Heart right ventricle (tissue), 16 donors: ENCODE results near the gene TGIF1. TPM values are rescaled to one million over a fixed set of nuclear protein-coding genes. Genes with fewer than 3 reads are reported as not detected.

Experiments used
- ATAC-seq, 8 donors: fragments of 200-7000 bp; cut with Tn5 transposase; one replicate each; pipeline ENCODE4 v1.9.1; 2020; ENCODE audit warnings: mild to moderate bottlenecking in 8 of 8, moderate library complexity in 8 of 8, moderate number of reproducible peaks in 1 of 8
- DNase-seq, 2 donors: peaks; one replicate each; pipeline ENCODE4 v3.0.0-alpha.2; 2020
- H3K27ac ChIP-seq, 10 donors: fragments of 200-600 bp; sonication (generic) in 2 of 10; one replicate each; pipeline versions ENCODE4 v1.5.0 to v1.8.0; 2020 to 2022; ENCODE audit warnings: mild to moderate bottlenecking in 3 of 10
- H3K27me3 ChIP-seq, 7 donors: fragments of 200-600 bp; one replicate each; pipeline ENCODE4 v1.8.0; 2021 to 2022; ENCODE audit warnings: mild to moderate bottlenecking in 2 of 7
- H3K36me3 ChIP-seq, 9 donors: fragments of 200-600 bp; sonication (generic) in 1 of 9; one replicate each; pipeline versions ENCODE4 v1.5.0 to v1.8.0; 2020 to 2022; ENCODE audit warnings: mild to moderate bottlenecking in 2 of 9
- H3K4me1 ChIP-seq, 9 donors: fragments of 200-600 bp; sonication (generic) in 1 of 9; one replicate each; pipeline versions ENCODE4 v1.5.0 to v1.8.0; 2020 to 2022; ENCODE audit warnings: mild to moderate bottlenecking in 4 of 9
- H3K4me3 ChIP-seq, 10 donors: fragments of 200-600 bp; sonication (generic) in 2 of 10; one replicate each; pipeline versions ENCODE4 v1.5.0 to v1.8.0; 2020 to 2022; ENCODE audit warnings: mild to moderate bottlenecking in 7 of 10, moderate library complexity in 2 of 10
- H3K9me3 ChIP-seq, 11 donors: fragments of 200-600 bp in 10 of 11; sonication (generic) in 2 of 11; one replicate each; pipeline versions ENCODE4 v1.5.0 to v1.8.0; 2013 to 2022; ENCODE audit warnings: mild to moderate bottlenecking in 2 of 11, control low read depth in 1 of 11, moderate library complexity in 1 of 11
- CTCF ChIP-seq, 9 donors: fragments of 200-600 bp; sonication (generic) in 2 of 9; IDR thresholded peaks; one replicate each; pipeline versions ENCODE4 v1.5.0 to v1.8.0; 2021 to 2022; ENCODE audit warnings: antibody characterized with exemption in 9 of 9, mild to moderate bottlenecking in 5 of 9, moderate library complexity in 1 of 9
- WGBS, 2 donors: extraction: QIAGEN DNeasy Blood & Tissue Kit; methylation state at CpG; one replicate each; pipeline ENCODE4 v1.1.7; 2013; ENCODE audit warnings: inconsistent platforms in 1 of 2; 5-methylcytosine and 5-hydroxymethylcytosine counted together
- intact Hi-C, 10 donors: fragments of 100-400 bp; cut with DNase I; formaldehyde crosslinking; loops; one replicate each; pipeline versions ENCODE4 v1.11.1 to v1.14.2; 2022
- polyA plus RNA-seq, 2 donors: library from polyadenylated mRNA; stranded (reverse); fragments of 200-250 nt; gene quantifications; one replicate each; pipeline ENCODE4 v1.2.3, GENCODE V29; 2013
- total RNA-seq, 10 donors: library from RNA; stranded (reverse); fragmentation: NEBNext Ultra II Directional in 3 of 10; extraction: Animal tissue kit (Norgen Biotek cat#: 25700) in 3 of 10; gene quantifications; one replicate each; pipeline versions ENCODE4 v1.2.1 to v1.2.4, GENCODE V29; 2021 to 2023
- donor health status: Arrhythmogenic right ventricular cardiomyopathy.
- donor health status: ischemic (EF 13 %, LVEDD 7.1; RV severe dilation, severe dysfunction).
- donor health status: healthy with polysubstance abuse.
- donor health status: DM: no; HTN: yes; CAD: no.
- donor health status: DM: no; HTN: no; CAD: no.
- donor health status: ischemic (EF 25% LVEDD 6.9; RV normal size, moderate dysfunction).
- donor health status: ischemic (EF 25% LVEDD 5.7; RV mildly dilated, moderate dysfunction).
- donor health status: healthy.
- donor health status: DM: yes; HTN: yes; CAD: no.
- donor health status: Ischemic cardiomyopathy.
- donor health status: ischemic (EF 35%, LVEDD 5.7; RV mildly dilated, moderate dysfunction).
- donor health status: nonischemic (EF 11% LVEDD 7.7; RV severe dilation, severe dysfunction).
- donor health status: DM: yes; HTN: yes; CAD: no.
- donor health status: PGD.
- donor health status: ischemic (EF 29% LVEDD 5.4; RV normal size, mild dysfunction).
- donor health status: nonischemic (EF 23%, LVEDD 6.1; RV moderate dilation, normal function).

Gene TGIF1
- total and polyA plus RNA-seq, 12 donors: 4.9 to 29.0 (median 8.0) TPM

- Histone ChIP-seq H3K4me3 (no peak overlapping the region), H3K36me3 (no peaks in the 10 kb centered on the region), H3K9me3 (peaks cover 0 to 14% (median 0%) of the 10 kb centered on the region in 11 donors), H3K27ac (no peak overlapping the region), H3K27me3 (no peaks in the 10 kb centered on the region), H3K4me1 (no peaks in the 10 kb centered on the region)
- intact Hi-C loops: loop anchor here in 1 of 10 donors (10.0 kb wide), 1 partner anchor 60 kb away; no protein-coding TSS in a partner anchor
- TF ChIP-seq CTCF (IDR thresholded peaks at IDR 0.05): no peak
- no peak for DNase-seq
- ATAC-seq: no peak
- WGBS, 2 donors: 68% methylated on average over 3 of the region's 3 CpGs
These were observed 25.6 kb upstream of the TGIF1 start for GRCh38 chr18:3424280-3424890.

GRCh38 chr18:3425030-3425429, 24.9 kb upstream of the TGIF1 start:
- H3K27ac ChIP-seq: no peak overlapping the region
- peaks cover 0 to 9% (median 0%) of the 10 kb centered on the region in 11 donors for H3K9me3 ChIP-seq
- intact Hi-C loops: loop anchor here in 1 of 10 donors (10.0 kb wide), 1 partner anchor 60 kb away; no protein-coding TSS in a partner anchor
- H3K4me3 ChIP-seq: no peak overlapping the region
- no peaks in the 10 kb centered on the region for H3K4me1 ChIP-seq
- H3K27me3 ChIP-seq: no peaks in the 10 kb centered on the region
- no peak for DNase-seq
- H3K36me3 ChIP-seq: no peaks in the 10 kb centered on the region
- WGBS, 2 donors: 94 to 95% methylated on average over 3 of the region's 3 CpGs
- TF ChIP-seq CTCF (IDR thresholded peaks at IDR 0.05): no peak
- no peak for ATAC-seq

- H3K36me3 ChIP-seq: no peaks in the 10 kb centered on the region
- no peak for ATAC-seq
- DNase-seq: no peak
- peaks cover 0 to 5% (median 0%) of the 10 kb centered on the region in 11 donors for H3K9me3 ChIP-seq
- intact Hi-C loops: loop anchor here in 1 of 10 donors (10.0 kb wide), 1 partner anchor 61 kb away; no protein-coding TSS in a partner anchor
- H3K27ac ChIP-seq: no peak overlapping the region
- 91% methylated on average over 6 of the region's 6 CpGs for whole genome bisulfite sequencing, 2 donors
- no peak for TF ChIP-seq CTCF (IDR thresholded peaks at IDR 0.05)
- H3K4me3 ChIP-seq: no peak overlapping the region
- H3K4me1 ChIP-seq: no peaks in the 10 kb centered on the region
- H3K27me3 ChIP-seq: no peaks in the 10 kb centered on the region
These were observed 24.5 kb upstream of the TGIF1 start for GRCh38 chr18:3425446-3425845.

- intact Hi-C loops: loop anchor here in 1 of 10 donors (10.0 kb wide), 1 partner anchor 61 kb away; no protein-coding TSS in a partner anchor
- DNase-seq: no peak
- Histone ChIP-seq H3K27me3 (no peaks in the 10 kb centered on the region), H3K4me3 (no peak overlapping the region), H3K9me3 (no peaks in the 10 kb centered on the region), H3K27ac (no peak overlapping the region), H3K36me3 (no peaks in the 10 kb centered on the region), H3K4me1 (no peaks in the 10 kb centered on the region)
- no peak for TF ChIP-seq CTCF (IDR thresholded peaks at IDR 0.05)
- ATAC-seq: no peak
- 85 to 86% methylated on average over 4 of the region's 4 CpGs for WGBS, 2 donors
These were observed 23.9 kb upstream of the TGIF1 start for GRCh38 chr18:3426074-3426473.
